ENCODE results near the gene EFEMP2.

DNA sequence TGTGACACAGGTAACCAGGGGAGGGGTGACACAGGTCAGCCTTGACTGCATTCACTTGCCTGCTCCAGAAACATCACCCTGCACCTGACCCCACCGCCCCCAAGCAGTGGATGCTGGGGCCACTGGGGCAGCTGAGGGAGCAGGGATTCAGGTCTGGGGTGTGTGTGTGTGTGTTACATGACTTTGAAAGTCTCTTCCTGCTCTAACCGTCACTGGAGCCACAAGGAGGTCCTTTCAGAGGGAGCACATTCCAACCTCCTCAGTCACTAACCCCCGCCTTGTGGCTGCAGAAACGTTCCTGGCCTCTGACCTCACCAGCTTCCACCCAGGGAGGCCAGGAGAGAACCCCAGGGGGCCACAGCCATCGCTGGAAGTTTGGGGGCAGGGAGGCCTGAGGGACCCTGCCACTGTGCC, 30.5 kb upstream of the EFEMP2 start:
- TF ChIP-seq SP1 (IDR thresholded peaks at IDR 0.05) (no peak), SUZ12 (IDR thresholded peaks at IDR 0.05) (no peak), FOXM1 (IDR thresholded peaks at IDR 0.05; ENCODE audit: borderline replicate concordance) (no peak), LEF1 (IDR thresholded peaks at IDR 0.05; ENCODE audit: borderline replicate concordance) (no peak), FOXA1 (IDR thresholded peaks at IDR 0.05) (no peak), HDGF (IDR thresholded peaks at IDR 0.05; ENCODE audit: borderline replicate concordance) (no peak), FOXK2 (IDR thresholded peaks at IDR 0.05) (no peak), NFRKB (IDR thresholded peaks at IDR 0.05) (no peak)
- TF ChIP-seq, protein P1, sequence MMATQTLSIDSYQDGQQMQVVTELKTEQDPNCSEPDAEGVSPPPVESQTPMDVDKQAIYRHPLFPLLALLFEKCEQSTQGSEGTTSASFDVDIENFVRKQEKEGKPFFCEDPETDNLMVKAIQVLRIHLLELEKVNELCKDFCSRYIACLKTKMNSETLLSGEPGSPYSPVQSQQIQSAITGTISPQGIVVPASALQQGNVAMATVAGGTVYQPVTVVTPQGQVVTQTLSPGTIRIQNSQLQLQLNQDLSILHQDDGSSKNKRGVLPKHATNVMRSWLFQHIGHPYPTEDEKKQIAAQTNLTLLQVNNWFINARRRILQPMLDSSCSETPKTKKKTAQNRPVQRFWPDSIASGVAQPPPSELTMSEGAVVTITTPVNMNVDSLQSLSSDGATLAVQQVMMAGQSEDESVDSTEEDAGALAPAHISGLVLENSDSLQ (IDR thresholded peaks at IDR 0.05), result no peak

Data from HEK293T (cell line).